ENCODE data around the gene GLUD1.
"Not testable (repeated sequence)": the region's sequence is repeated elsewhere in the genome, so short reads cannot be mapped to it uniquely, and the experiment has no call there.

- not testable (repeated sequence) for TF ChIP-seq MEIS1 (CRISPR knock-in tag; IDR thresholded peaks at IDR 0.05; ENCODE audit: borderline replicate concordance); ZNF423 (tag by site-specific recombination; IDR thresholded peaks at IDR 0.05); ZBTB7A (tag by site-specific recombination; IDR thresholded peaks at IDR 0.05; ENCODE audit: low read depth); ZNF473 (tag by site-specific recombination; IDR thresholded peaks at IDR 0.05)
- TF ChIP-seq, protein P1, sequence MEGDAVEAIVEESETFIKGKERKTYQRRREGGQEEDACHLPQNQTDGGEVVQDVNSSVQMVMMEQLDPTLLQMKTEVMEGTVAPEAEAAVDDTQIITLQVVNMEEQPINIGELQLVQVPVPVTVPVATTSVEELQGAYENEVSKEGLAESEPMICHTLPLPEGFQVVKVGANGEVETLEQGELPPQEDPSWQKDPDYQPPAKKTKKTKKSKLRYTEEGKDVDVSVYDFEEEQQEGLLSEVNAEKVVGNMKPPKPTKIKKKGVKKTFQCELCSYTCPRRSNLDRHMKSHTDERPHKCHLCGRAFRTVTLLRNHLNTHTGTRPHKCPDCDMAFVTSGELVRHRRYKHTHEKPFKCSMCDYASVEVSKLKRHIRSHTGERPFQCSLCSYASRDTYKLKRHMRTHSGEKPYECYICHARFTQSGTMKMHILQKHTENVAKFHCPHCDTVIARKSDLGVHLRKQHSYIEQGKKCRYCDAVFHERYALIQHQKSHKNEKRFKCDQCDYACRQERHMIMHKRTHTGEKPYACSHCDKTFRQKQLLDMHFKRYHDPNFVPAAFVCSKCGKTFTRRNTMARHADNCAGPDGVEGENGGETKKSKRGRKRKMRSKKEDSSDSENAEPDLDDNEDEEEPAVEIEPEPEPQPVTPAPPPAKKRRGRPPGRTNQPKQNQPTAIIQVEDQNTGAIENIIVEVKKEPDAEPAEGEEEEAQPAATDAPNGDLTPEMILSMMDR (tag by site-specific recombination; IDR thresholded peaks at IDR 0.05), result not testable (repeated sequence)
- TF ChIP-seq, protein P2, sequence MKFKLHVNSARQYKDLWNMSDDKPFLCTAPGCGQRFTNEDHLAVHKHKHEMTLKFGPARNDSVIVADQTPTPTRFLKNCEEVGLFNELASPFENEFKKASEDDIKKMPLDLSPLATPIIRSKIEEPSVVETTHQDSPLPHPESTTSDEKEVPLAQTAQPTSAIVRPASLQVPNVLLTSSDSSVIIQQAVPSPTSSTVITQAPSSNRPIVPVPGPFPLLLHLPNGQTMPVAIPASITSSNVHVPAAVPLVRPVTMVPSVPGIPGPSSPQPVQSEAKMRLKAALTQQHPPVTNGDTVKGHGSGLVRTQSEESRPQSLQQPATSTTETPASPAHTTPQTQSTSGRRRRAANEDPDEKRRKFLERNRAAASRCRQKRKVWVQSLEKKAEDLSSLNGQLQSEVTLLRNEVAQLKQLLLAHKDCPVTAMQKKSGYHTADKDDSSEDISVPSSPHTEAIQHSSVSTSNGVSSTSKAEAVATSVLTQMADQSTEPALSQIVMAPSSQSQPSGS (tag by site-specific recombination; IDR thresholded peaks at IDR 0.05; ENCODE audit: low read depth), result not testable (repeated sequence)
These were observed 75.6 kb downstream of the GLUD1 start for GRCh38 chr10:87019066-87019465.
